KMS-11 (cell line): Measurements from ENCODE around the gene RAB17.

ENCODE experiments used
- H2AFZ ChIP-seq: fragments of 200-600 bp; sonication (generic); 2 replicates; pipeline ENCODE4 v1.6.1; 2016; ENCODE audit warnings: antibody characterized with exemption, mixed run types, low read depth
- H3K27ac ChIP-seq: fragments of 200-600 bp; sonication (generic); 2 replicates; pipeline ENCODE4 v1.6.1; 2016; ENCODE audit warnings: mild to moderate bottlenecking, mixed run types
- H3K27me3 ChIP-seq: fragments of 200-600 bp; sonication (generic); 2 replicates; pipeline ENCODE4 v1.6.1; 2017; ENCODE audit warnings: mild to moderate bottlenecking, low read depth, mixed run types, moderate library complexity; ENCODE audit not compliant: insufficient read depth
- H3K36me3 ChIP-seq: fragments of 200-600 bp; sonication (generic); 2 replicates; pipeline ENCODE4 v1.6.1; 2017; ENCODE audit warnings: mild to moderate bottlenecking, mixed run types; ENCODE audit not compliant: insufficient read depth
- H3K4me1 ChIP-seq: fragments of 200-600 bp; sonication (generic); 2 replicates; pipeline ENCODE4 v1.6.1; 2016; ENCODE audit warnings: mild to moderate bottlenecking, low read depth, mixed run types; ENCODE audit not compliant: poor library complexity, severe bottlenecking
- H3K4me2 ChIP-seq: fragments of 200-600 bp; sonication (generic); 2 replicates; pipeline ENCODE4 v1.7.0; 2016; ENCODE audit warnings: mild to moderate bottlenecking, mixed run types
- H3K4me3 ChIP-seq: fragments of 200-600 bp; sonication (generic); IDR thresholded peaks from 2 replicates; pipeline ENCODE4 v1.6.1; 2017; ENCODE audit warnings: low read depth, low read length, mixed read lengths; ENCODE audit not compliant: insufficient read depth
- H3K79me2 ChIP-seq: fragments of 200-600 bp; sonication (generic); 2 replicates; pipeline ENCODE4 v1.6.1; 2016; ENCODE audit warnings: low read depth, mixed run types; ENCODE audit not compliant: insufficient read depth
- H3K9ac ChIP-seq: fragments of 200-600 bp; sonication (generic); 2 replicates; pipeline ENCODE4 v1.6.1; 2016; ENCODE audit warnings: mild to moderate bottlenecking, mixed run types
- H4K20me1 ChIP-seq: fragments of 200-600 bp; sonication (generic); 2 replicates; pipeline ENCODE4 v1.6.1; 2016; ENCODE audit warnings: mild to moderate bottlenecking, mixed run types; ENCODE audit not compliant: insufficient read depth
- TF ChIP-seq, protein P1 (sequence below): fragments of 200-600 bp; sonication (generic); conservative IDR thresholded peaks from 2 replicates; pipeline ENCODE4 v1.6.1; 2017; ENCODE audit warnings: low read depth, mild to moderate bottlenecking, antibody characterized with exemption, low read length, moderate library complexity, mixed read lengths

Gene RAB17

DNA sequence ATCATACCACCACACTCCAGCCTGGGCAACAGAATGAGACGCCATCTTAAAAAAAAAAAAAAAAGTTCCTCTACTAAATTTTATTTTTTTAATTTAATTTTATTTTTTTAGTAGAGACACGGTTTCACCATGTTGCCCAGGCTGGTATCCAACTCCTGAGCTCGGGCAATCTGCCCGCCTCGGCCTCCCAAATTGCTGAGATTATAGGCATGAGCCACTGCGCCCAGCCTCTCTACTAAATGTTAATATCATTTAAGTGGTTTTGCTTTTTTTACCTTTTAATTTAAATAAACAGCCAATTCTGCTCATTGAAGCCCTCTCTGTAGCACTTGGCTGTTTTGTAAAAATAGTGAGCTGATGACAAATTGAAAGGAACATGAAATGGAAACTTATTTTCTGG is 9.2 kb downstream of the RAB17 start:
- TF ChIP-seq, protein P1, sequence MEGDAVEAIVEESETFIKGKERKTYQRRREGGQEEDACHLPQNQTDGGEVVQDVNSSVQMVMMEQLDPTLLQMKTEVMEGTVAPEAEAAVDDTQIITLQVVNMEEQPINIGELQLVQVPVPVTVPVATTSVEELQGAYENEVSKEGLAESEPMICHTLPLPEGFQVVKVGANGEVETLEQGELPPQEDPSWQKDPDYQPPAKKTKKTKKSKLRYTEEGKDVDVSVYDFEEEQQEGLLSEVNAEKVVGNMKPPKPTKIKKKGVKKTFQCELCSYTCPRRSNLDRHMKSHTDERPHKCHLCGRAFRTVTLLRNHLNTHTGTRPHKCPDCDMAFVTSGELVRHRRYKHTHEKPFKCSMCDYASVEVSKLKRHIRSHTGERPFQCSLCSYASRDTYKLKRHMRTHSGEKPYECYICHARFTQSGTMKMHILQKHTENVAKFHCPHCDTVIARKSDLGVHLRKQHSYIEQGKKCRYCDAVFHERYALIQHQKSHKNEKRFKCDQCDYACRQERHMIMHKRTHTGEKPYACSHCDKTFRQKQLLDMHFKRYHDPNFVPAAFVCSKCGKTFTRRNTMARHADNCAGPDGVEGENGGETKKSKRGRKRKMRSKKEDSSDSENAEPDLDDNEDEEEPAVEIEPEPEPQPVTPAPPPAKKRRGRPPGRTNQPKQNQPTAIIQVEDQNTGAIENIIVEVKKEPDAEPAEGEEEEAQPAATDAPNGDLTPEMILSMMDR, result no peak
- Histone ChIP-seq H3K4me3 (no peak overlapping the region), H4K20me1 (no peaks in the 10 kb centered on the region), H3K79me2 (no peaks in the 10 kb centered on the region), H3K27ac (no peak overlapping the region), H3K4me1 (no peaks in the 10 kb centered on the region), H3K4me2 (no peak overlapping the region), H3K36me3 (no peaks in the 10 kb centered on the region), H3K27me3 (no peaks in the 10 kb centered on the region), H3K9ac (no peak overlapping the region), H2AFZ (no peak overlapping the region)

DNA sequence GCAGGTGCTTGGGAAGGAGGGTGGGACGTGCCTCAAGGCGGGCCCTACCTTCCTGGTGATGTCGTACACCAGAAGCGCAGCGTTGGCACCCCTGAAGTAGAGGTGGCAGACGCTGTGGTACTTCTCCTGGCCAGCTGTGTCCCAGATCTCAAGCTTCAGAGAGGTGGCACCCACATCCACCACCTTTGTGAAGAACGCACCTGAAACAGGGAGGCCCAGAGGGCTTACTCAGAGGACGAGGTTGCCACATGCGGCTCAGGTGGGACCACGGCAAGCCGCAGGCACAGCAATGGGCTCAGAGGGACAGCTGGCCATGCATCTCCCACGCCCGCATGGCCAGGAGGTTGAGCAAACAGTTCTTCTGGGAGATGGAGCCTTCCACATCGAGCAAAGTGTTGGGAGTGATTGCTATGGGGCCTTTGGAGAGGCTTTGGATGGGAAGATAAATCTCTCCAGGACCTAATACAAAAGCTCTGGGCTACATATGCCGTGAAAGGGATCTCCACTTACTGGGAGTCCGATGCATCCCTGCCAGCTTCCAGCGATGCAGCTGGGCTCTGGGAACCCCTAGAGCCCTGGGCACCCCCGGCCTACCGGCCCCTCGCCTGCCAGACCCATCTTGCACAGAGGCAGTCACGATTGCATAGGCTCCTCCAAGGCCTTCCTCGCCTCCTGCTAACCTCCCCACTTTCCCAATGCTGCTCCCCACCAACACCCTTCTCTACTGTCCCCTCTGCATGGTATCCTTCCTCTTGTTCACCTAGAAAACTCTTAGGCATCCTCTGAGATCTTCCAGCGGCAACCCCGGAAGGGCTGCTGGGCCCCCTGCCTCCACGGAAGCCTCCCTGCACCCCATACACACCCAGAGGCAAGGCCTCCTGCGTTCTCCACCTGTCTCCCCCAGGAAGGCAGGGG is 12.3 kb downstream of the RAB17 start:
- Histone ChIP-seq H3K36me3 (no peaks in the 10 kb centered on the region), H3K4me2 (no peak overlapping the region), H3K27me3 (no peaks in the 10 kb centered on the region), H3K4me3 (no peak overlapping the region), H2AFZ (no peak overlapping the region), H3K9ac (no peak overlapping the region), H3K27ac (no peak overlapping the region), H3K4me1 (no peaks in the 10 kb centered on the region), H3K79me2 (no peaks in the 10 kb centered on the region), H4K20me1 (no peaks in the 10 kb centered on the region)
- TF ChIP-seq, protein P1, result no peak

DNA sequence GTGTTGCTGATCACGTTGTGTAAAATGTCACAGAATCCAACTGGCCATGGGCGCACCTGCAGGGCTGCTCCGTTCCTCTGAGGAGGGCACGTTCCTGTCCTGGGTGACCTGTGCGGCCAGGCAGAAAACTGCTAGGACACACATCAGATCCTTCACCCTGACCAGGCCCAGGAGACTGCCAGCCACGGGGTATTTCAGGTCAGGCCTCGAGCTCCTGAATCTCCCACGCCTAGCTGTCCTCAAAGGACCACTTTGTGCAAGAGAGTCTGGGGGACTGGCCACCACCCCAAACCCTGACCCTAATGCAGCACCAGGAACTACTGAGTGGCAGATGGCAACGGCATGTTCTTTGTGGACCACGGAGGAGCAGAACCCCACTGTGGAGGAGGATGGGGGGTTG is 13.1 kb downstream of the RAB17 start:
- no peaks in the 10 kb centered on the region for H3K36me3 ChIP-seq
- H3K4me2 ChIP-seq, result no peak overlapping the region

DNA sequence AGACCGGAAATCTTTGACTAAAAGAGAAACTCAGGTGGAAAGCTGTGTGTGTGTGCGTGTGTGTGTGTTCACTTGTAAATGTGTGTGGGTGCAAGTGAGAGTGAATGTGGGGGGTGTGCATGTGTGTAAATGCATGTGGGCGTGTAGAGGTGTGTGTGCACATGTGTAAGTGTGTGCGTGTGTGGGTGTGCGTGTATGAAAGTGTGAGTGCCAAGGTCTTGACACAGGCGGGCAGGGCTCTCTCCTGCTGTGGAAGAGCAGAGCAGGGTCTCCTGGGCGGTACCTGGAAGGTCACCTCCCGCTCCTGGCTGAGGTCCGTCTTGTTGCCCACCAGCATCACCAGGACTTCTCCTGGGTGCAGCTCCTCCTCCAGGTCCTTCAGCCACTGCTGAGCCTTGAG is 13.6 kb downstream of the RAB17 start:
- Histone ChIP-seq H3K27ac (no peak overlapping the region), H3K9ac (no peak overlapping the region), H4K20me1 (no peaks in the 10 kb centered on the region), H2AFZ (no peak overlapping the region), H3K36me3 (no peaks in the 10 kb centered on the region), H3K4me2 (no peak overlapping the region), H3K79me2 (no peaks in the 10 kb centered on the region), H3K4me1 (peaks cover 6% of the 10 kb centered on the region), H3K27me3 (no peaks in the 10 kb centered on the region), H3K4me3 (no peak overlapping the region)
- TF ChIP-seq, protein P1, result no peak

More for the DNA sequence above, 13.1 kb downstream of the RAB17 start:
- no peak overlapping the region for H2AFZ ChIP-seq
- no peaks in the 10 kb centered on the region for H3K79me2 ChIP-seq
- H3K27me3 ChIP-seq, result no peaks in the 10 kb centered on the region
- H3K4me1 ChIP-seq, result peaks cover 2% of the 10 kb centered on the region
- TF ChIP-seq, protein P1, result no peak
- H4K20me1 ChIP-seq, result no peaks in the 10 kb centered on the region
- no peak overlapping the region for H3K27ac ChIP-seq
- H3K4me3 ChIP-seq, result no peak overlapping the region
- H3K9ac ChIP-seq, result no peak overlapping the region
